Upper lobe of left lung (tissue), 4 donors: Measurements from ENCODE around the gene TMPRSS6.

Experiments
- EP300 ChIP-seq, 4 donors: sonication (generic); formaldehyde crosslinking; IDR thresholded peaks; one replicate each; pipeline ENCODE4 v1.5.1; 2017; ENCODE audit warnings: antibody characterized with exemption in 4 of 4, control low read depth in 2 of 4
- POLR2A ChIP-seq, 4 donors: fragments of 450-650 bp; IDR thresholded peaks; one replicate each; pipeline ENCODE4 v1.5.1; 2016 to 2017; ENCODE audit warnings: antibody characterized with exemption in 4 of 4, mild to moderate bottlenecking in 2 of 4
- POLR2AphosphoS5 ChIP-seq, 2 donors: sonication (generic); formaldehyde crosslinking; IDR thresholded peaks; one replicate each; pipeline ENCODE4 v1.5.1; 2017; ENCODE audit warnings: antibody characterized with exemption in 2 of 2
- TF ChIP-seq, protein P1 (sequence below), 6 experiments: fragments of 450-650 bp in 4 of 6; fragments of 200-600 bp in 2 of 6; sonication (generic) in 2 of 6; IDR thresholded peaks; one replicate each; pipeline ENCODE4 v1.5.1; 2016 to 2019; ENCODE audit warnings: antibody characterized with exemption in 6 of 6

DNA sequence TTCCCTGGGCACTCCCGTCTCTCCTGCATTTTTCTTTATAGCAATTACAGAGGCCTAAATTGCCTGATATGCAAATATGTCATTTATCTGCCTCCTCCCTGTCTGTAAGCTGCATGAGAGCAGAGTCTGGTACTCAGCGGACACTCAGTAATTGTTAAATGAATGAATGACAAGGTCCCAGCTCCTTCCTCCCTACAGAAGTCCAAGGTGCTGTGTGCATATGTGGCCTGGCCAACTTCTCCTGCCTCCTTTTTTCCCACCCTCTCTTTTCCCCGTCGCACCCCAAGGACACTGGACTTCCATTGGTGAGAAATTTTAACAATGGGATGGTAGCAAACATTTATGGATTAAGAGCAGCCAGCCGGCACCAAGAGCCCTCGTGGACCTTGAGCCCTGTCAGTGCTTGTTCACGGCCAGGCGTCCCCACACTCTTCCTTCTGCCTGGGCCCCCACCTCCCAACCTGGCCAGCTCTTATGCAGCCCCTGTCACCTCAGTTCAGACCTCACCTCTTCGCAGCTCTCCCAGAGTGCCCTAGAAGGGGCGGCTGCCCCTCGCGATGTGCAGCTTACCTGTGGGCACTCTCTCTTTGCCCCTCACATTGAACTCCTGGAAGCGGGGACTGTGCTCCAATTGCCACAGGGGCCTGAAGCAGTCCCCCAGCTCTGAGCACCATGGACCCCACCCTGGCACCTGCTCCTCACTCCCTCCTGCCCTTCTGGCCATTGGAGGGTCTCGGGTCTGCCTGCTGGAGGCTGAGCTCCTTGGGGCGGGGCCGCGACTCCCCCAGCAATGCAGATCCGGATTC, 1.5 kb downstream of the TMPRSS6 start:
- no peak for TF ChIP-seq POLR2AphosphoS5 (IDR thresholded peaks at IDR 0.05)
- TF ChIP-seq, protein P1, sequence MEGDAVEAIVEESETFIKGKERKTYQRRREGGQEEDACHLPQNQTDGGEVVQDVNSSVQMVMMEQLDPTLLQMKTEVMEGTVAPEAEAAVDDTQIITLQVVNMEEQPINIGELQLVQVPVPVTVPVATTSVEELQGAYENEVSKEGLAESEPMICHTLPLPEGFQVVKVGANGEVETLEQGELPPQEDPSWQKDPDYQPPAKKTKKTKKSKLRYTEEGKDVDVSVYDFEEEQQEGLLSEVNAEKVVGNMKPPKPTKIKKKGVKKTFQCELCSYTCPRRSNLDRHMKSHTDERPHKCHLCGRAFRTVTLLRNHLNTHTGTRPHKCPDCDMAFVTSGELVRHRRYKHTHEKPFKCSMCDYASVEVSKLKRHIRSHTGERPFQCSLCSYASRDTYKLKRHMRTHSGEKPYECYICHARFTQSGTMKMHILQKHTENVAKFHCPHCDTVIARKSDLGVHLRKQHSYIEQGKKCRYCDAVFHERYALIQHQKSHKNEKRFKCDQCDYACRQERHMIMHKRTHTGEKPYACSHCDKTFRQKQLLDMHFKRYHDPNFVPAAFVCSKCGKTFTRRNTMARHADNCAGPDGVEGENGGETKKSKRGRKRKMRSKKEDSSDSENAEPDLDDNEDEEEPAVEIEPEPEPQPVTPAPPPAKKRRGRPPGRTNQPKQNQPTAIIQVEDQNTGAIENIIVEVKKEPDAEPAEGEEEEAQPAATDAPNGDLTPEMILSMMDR (IDR thresholded peaks at IDR 0.05) = no peak
- TF ChIP-seq EP300 (IDR thresholded peaks at IDR 0.05) = no peak
- TF ChIP-seq POLR2A (IDR thresholded peaks at IDR 0.05) = no peak
